K562 (cell line): ENCODE data around the gene KRIT1. TPM values are rescaled to one million over a fixed set of nuclear protein-coding genes. Genes with fewer than 3 reads are reported as not detected.
A peak's percentile ranks its signal among the peaks of the same experiment; 100 is the strongest.

Source experiments
- ATAC-seq: fragments of 200-7000 bp; cut with Tn5 transposase; 3 replicates; pipeline ENCODE4 v1.9.1; 2020; ENCODE audit warnings: moderate library complexity
- BruUV-seq: library from RNA; stranded (reverse); fragments of 400-500 nt; replicated peaks from 2 replicates; lab custom pipeline; 2021; lab: Mats Ljungman, UMichigan
- CTCF ChIA-PET: fragments of 300-600 bp; formaldehyde crosslinking; extraction: SDS; loops from one replicate; lab custom pipeline; 2021; ENCODE audit warnings: low intra/inter-chr PET ratio; lab: Yijun Ruan, JAX
- POLR2A ChIA-PET: fragments of 300-600, 350-650 bp; sonication (Branson Sonifier 250); formaldehyde crosslinking; extraction: SDS; loops from one replicate; lab custom pipeline; 2021; ENCODE audit warnings: antibody characterized with exemption, inconsistent platforms; lab: Yijun Ruan, JAX
- DNase-seq, 4 experiments: peaks; one replicate each; pipeline versions ENCODE4 v3.0.0 to v3.0.0-alpha.2; 2011 to 2018; ENCODE audit warnings: low spot score in 3 of 4, mixed read lengths in 3 of 4; ENCODE audit errors: extremely low read depth in 1 of 4
- FAIRE-seq: peaks from 2 replicates; lab custom pipeline; 2011; peaks lifted over from hg19 to GRCh38; lab: Jason Lieb, UNC
- H2AFZ ChIP-seq: 2 replicates; pipeline ENCODE4 v1.6.0; 2011; ENCODE audit warnings: low read depth, low read length, control low read depth, inconsistent platforms
- H3K27ac ChIP-seq: fragments of 200-600 bp; 3 replicates; pipeline ENCODE4 v1.8.0; 2011; ENCODE audit warnings: low read depth, mild to moderate bottlenecking, control low read depth, inconsistent platforms, low read length, moderate library complexity, mixed read lengths; ENCODE audit errors: extremely low read depth
- H3K27me3 ChIP-seq, 2 experiments: fragments of 300-600 bp in 1 of 2; 2 replicates in 1 of 2; 3 replicates in 1 of 2; pipeline versions ENCODE4 v1.6.0 to v1.8.0; 2011; ENCODE audit warnings: inconsistent platforms in 2 of 2, low read length in 2 of 2, mild to moderate bottlenecking in 1 of 2, mixed read lengths in 1 of 2, moderate library complexity in 1 of 2; ENCODE audit not compliant: control insufficient read depth in 2 of 2, insufficient read depth in 2 of 2
- H3K36me3 ChIP-seq: fragments of 300-600 bp; 3 replicates; pipeline ENCODE4 v1.8.0; 2011; ENCODE audit warnings: mild to moderate bottlenecking, low read length, inconsistent platforms; ENCODE audit not compliant: control insufficient read depth, insufficient read depth
- H3K4me1 ChIP-seq, 2 experiments: fragments of 200-600 bp in 1 of 2; replicated peaks in 1 of 2; 2 replicates in 1 of 2; 3 replicates in 1 of 2; pipeline versions ENCODE4 v1.5.1 to v1.8.0; 2011; ENCODE audit warnings: inconsistent platforms in 2 of 2, low read length in 2 of 2, mild to moderate bottlenecking in 1 of 2, mixed read lengths in 1 of 2, moderate library complexity in 1 of 2; ENCODE audit not compliant: control insufficient read depth in 2 of 2, insufficient read depth in 2 of 2
- H3K4me2 ChIP-seq: 2 replicates; pipeline ENCODE4 v1.6.1; 2011; ENCODE audit warnings: low read length, control low read depth, inconsistent platforms, mixed read lengths; ENCODE audit not compliant: insufficient read depth
- H3K4me3 ChIP-seq: fragments of 200-600 bp; sonication (generic), shearing (Covaris generic); 2 replicates; pipeline ENCODE4 v1.5.1; 2016; ENCODE audit warnings: control low read depth, inconsistent platforms
- H3K79me2 ChIP-seq: fragments of 200-600 bp; 3 replicates; pipeline ENCODE4 v1.8.0; 2011; ENCODE audit warnings: low read length, inconsistent platforms; ENCODE audit not compliant: control insufficient read depth, insufficient read depth
- H3K9ac ChIP-seq, 2 experiments: 2 replicates each; pipeline versions ENCODE4 v1.6.0 to v1.6.1; 2011; ENCODE audit warnings: low read depth in 2 of 2, low read length in 2 of 2, control low read depth in 1 of 2, inconsistent platforms in 1 of 2, mild to moderate bottlenecking in 1 of 2, mixed read lengths in 1 of 2; ENCODE audit not compliant: insufficient read depth in 1 of 2
- H3K9me1 ChIP-seq: one replicate; pipeline ENCODE4 v1.6.0; 2011; ENCODE audit warnings: inconsistent platforms, mild to moderate bottlenecking, low read length, moderate library complexity; ENCODE audit not compliant: control insufficient read depth, insufficient read depth
- H3K9me3 ChIP-seq: replicated peaks from 2 replicates; pipeline ENCODE4 v1.5.1; 2011; ENCODE audit warnings: low read depth, low read length, inconsistent platforms; ENCODE audit not compliant: control insufficient read depth, insufficient read depth
- H4K20me1 ChIP-seq: replicated peaks from 2 replicates; pipeline ENCODE4 v1.6.1; 2011; ENCODE audit warnings: low read length, inconsistent platforms, mixed read lengths; ENCODE audit not compliant: control insufficient read depth, insufficient read depth
- CHCHD3 ChIP-seq: fragments of 250-450 bp; sonication (Bioruptor Pico); IDR thresholded peaks from 2 replicates; pipeline ENCODE4 v2.1.2; 2022; ENCODE audit warnings: mild to moderate bottlenecking
- RAD21 ChIP-seq, 2 experiments: fragments of 250-450 bp in 1 of 2; fragments of 450-650 bp in 1 of 2; sonication (Bioruptor Pico) in 1 of 2; formaldehyde crosslinking in 1 of 2; IDR thresholded peaks in 1 of 2; conservative IDR thresholded peaks in 1 of 2; 2 replicates each; pipeline versions ENCODE4 v1.4.0 to v1.8.0; 2020 to 2022; ENCODE audit warnings: mild to moderate bottlenecking in 2 of 2, moderate library complexity in 1 of 2
- RFX7 ChIP-seq: fragments of 250-450 bp; sonication (Bioruptor Pico); IDR thresholded peaks from 2 replicates; pipeline ENCODE4 v1.5.1; 2021; ENCODE audit warnings: mild to moderate bottlenecking
- ZKSCAN8 ChIP-seq: fragments of 200-800 bp; sonication (Bioruptor generic); IDR thresholded peaks from 2 replicates; pipeline ENCODE4 v1.6.1; 2016; ENCODE audit warnings: missing genetic modification characterization, missing compliant biosample characterization
- WGBS: fragments of 100-300 bp; shearing (Covaris generic); methylation state at CpG from one replicate; pipeline ENCODE4 v1.1.6; 2016; ENCODE audit warnings: low coverage, mixed read lengths; ENCODE audit not compliant: insufficient coverage; ENCODE audit errors: missing lambda C conversion rate; 5-methylcytosine and 5-hydroxymethylcytosine counted together
- in situ Hi-C: fragments of 300-500 bp; cut with MboI; formaldehyde crosslinking; loops from 4 replicates; pipeline ENCODE4 v1.15.0; 2018; ENCODE audit warnings: inconsistent platforms, mixed read lengths
- intact Hi-C: fragments of 100-400 bp; cut with micrococcal nuclease; formaldehyde crosslinking; loops from 2 replicates; pipeline ENCODE4 v1.14.2; 2022
- polyA plus RNA-seq, 8 experiments: library from polyadenylated mRNA; depleted of rRNA in 4 of 8; stranded (reverse) in 5 of 8; unstranded in 3 of 8; fragments of >200 nt; fragmentation: Nextera tagmentation in 2 of 8; fragmentation: Illumina TruSeq in 1 of 8; extraction: Ambion mirVana in 2 of 8; extraction: Trizol in 1 of 8; gene quantifications; 2 replicates each; pipeline versions ENCODE4 v1.2.1 to v1.2.3, GENCODE V29; 2011 to 2014; ENCODE audit warnings: inconsistent platforms in 1 of 8, missing spikeins in 1 of 8
- total RNA-seq, 7 experiments: library from RNA; depleted of rRNA in 6 of 7; stranded (reverse); fragments of >200 nt in 6 of 7; fragmentation: Illumina TruSeq in 2 of 7; extraction: Trizol in 2 of 7; gene quantifications; 2 replicates each; pipeline versions ENCODE4 v1.2.1 to v1.2.3, GENCODE V29; 2011 to 2021; ENCODE audit warnings: low replicate concordance in 1 of 7

KRIT1 gene
- total and polyA plus RNA-seq, 9 of the 15 experiments (the other 6 are each of a cell fraction or from before 2014, with no cell fraction given), result 21.5 to 81.4 (median 55.9) TPM

DNA sequence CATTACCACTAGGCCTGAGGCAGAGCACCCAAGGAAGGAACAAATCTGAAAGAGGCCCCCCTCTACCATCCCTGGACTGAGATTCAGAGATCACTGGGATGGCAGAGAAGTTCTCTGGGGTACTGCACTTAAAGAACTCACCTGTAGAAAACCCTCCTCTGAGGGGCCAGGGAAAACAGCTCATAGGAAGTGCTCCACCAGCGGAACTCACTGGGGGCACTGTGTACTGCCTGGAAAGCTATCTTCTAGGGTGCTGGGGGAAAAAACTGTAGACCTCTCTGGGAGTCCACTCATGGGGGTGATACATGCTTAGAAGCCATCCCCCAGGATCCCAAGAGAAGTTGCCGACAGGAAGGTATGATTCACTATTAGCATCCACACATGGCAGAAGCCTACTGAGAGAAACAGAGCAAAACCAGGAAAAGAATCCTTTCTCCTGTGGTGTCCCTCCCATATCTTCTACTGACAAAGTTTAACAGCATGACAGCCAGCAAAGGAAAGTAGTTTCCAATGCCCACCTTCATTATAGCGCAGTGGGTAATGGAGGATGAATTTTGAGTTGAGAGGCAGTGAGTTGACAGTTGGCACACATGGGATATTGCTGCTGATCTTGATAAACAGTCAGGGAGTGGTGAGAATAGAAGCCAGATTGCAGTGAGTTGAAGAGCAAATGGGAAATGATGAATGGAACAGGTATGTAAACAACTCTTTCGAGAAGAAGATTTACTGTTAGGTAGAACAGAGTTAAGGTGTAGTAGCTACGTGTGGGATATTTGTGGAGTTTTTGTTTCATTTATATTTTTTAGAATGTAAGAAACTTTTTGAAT lies 20.9 kb upstream of the KRIT1 start:
- Histone ChIP-seq H3K4me1 (no peaks in the 10 kb centered on the region), H3K9ac (no peak overlapping the region), H3K27me3 (no peaks in the 10 kb centered on the region), H3K9me3 (no peaks in the 10 kb centered on the region; the same call in 1 of the 2 replicates), H3K36me3 (0 out of 3 replicates have a peak, but pooled peaks cover 1% of the 10 kb centered on the region), H4K20me1 (no peaks in the 10 kb centered on the region), H3K4me2 (no peak overlapping the region), H3K27ac (no peak overlapping the region), H3K4me3 (no peak overlapping the region), H2AFZ (no peak overlapping the region), H3K9me1 (no peaks in the 10 kb centered on the region), H3K79me2 (peaks cover 17% of the 10 kb centered on the region; the same call in 2 of the 3 replicates)
- DNase-seq (no peak), FAIRE-seq (no peak), ATAC-seq (peak; percentile 81)
- BruUV-seq, result no TSS peak
- TF ChIP-seq CHCHD3 (CRISPR knock-in tag) (no peak), ZKSCAN8 (CRISPR knock-in tag) (no peak), RFX7 (no peak), RAD21 (CRISPR knock-in tag; conservative IDR thresholded peaks at IDR 0.05 in 1 of 2, IDR thresholded peaks at IDR 0.05 in 1 of 2) (0 out of 4 replicates have a peak, but pooled peaks of 1 of the 2 experiments have one; percentile 2)
- CTCF ChIA-PET, result no interaction called here
- WGBS, result 75% methylated on average over 5 of the region's 5 CpGs
- in situ Hi-C loops (no loop called here), intact Hi-C loops (no loop called here)
- POLR2A ChIA-PET, result interaction anchor here (0.6 to 1.7 kb wide), 3 partner anchors 11 to 52 kb away, joined by 3 to 7 read pairs (median 3); partner anchors contain the start of genes ANKIB1 and KRIT1
